GM23338 (cell line): ENCODE data around the gene FIGN. TPM values are rescaled to one million over a fixed set of nuclear protein-coding genes. Genes with fewer than 3 reads are reported as not detected.
A peak's percentile ranks its signal among the peaks of the same experiment; 100 is the strongest.

Experiments used
- ATAC-seq: fragments of 200-7000 bp; cut with Tn5 transposase; 3 replicates; pipeline ENCODE4 v1.9.1; 2020
- DNase-seq: peaks from one replicate; pipeline ENCODE4 v3.0.0-alpha.2; 2015; ENCODE audit warnings: low spot score
- H2AFZ ChIP-seq: fragments of 200-600 bp; sonication (generic); 2 replicates; pipeline ENCODE4 v1.8.0; 2016; ENCODE audit warnings: antibody characterized with exemption, mild to moderate bottlenecking, moderate library complexity
- H3F3A ChIP-seq: fragments of 200-600 bp; sonication (generic); replicated peaks from 2 replicates; pipeline ENCODE4 v1.8.0; 2017; ENCODE audit warnings: antibody characterized with exemption, mixed run types, low read depth
- H3K27ac ChIP-seq: fragments of 200-600 bp; sonication (generic); 2 replicates; pipeline ENCODE4 v1.6.1; 2016; ENCODE audit warnings: low read depth
- H3K27me3 ChIP-seq: fragments of 200-600 bp; sonication (generic); 2 replicates; pipeline ENCODE4 v1.8.0; 2016; ENCODE audit warnings: mild to moderate bottlenecking, mixed run types, moderate library complexity; ENCODE audit not compliant: insufficient read depth
- H3K36me3 ChIP-seq: fragments of 200-600 bp; sonication (generic); 2 replicates; pipeline ENCODE4 v1.8.0; 2016; ENCODE audit warnings: mild to moderate bottlenecking; ENCODE audit not compliant: insufficient read depth
- H3K4me1 ChIP-seq: fragments of 200-600 bp; sonication (generic); 2 replicates; pipeline ENCODE4 v1.8.0; 2016; ENCODE audit warnings: mild to moderate bottlenecking, moderate library complexity; ENCODE audit not compliant: insufficient read depth
- H3K4me2 ChIP-seq: fragments of 200-600 bp; sonication (generic); 2 replicates; pipeline ENCODE4 v1.7.1; 2017; ENCODE audit warnings: mixed run types
- H3K4me3 ChIP-seq: fragments of 200-600 bp; sonication (generic); 2 replicates; pipeline ENCODE4 v1.6.1; 2016; ENCODE audit warnings: mixed run types
- H3K79me2 ChIP-seq: fragments of 200-600 bp; sonication (generic); replicated peaks from 2 replicates; pipeline ENCODE4 v1.8.0; 2017; ENCODE audit warnings: mild to moderate bottlenecking; ENCODE audit not compliant: insufficient read depth
- H3K9me2 ChIP-seq: fragments of 200-600 bp; sonication (generic); 2 replicates; pipeline ENCODE4 v1.8.0; 2017; ENCODE audit not compliant: insufficient read depth
- H4K20me1 ChIP-seq: fragments of 200-600 bp; sonication (generic); replicated peaks from 2 replicates; pipeline ENCODE4 v1.8.0; 2017; ENCODE audit warnings: mild to moderate bottlenecking; ENCODE audit not compliant: insufficient read depth
- H3K27ac Mint-ChIP-seq: 2 replicates; pipeline ENCODE4 v1.8.0; 2020; ENCODE audit warnings: inconsistent platforms, mild to moderate bottlenecking, moderate library complexity, mixed read lengths
- H3K27me3 Mint-ChIP-seq: 3 replicates; pipeline ENCODE4 v1.8.0; 2022; ENCODE audit warnings: low read depth, mild to moderate bottlenecking, moderate library complexity, mixed read lengths, inconsistent platforms; ENCODE audit not compliant: insufficient read depth, poor library complexity
- H3K36me3 Mint-ChIP-seq: 3 replicates; pipeline ENCODE4 v1.8.0; 2021; ENCODE audit warnings: low read depth, mild to moderate bottlenecking, inconsistent platforms, moderate library complexity, mixed read lengths
- H3K4me1 Mint-ChIP-seq: 3 replicates; pipeline ENCODE4 v1.8.0; 2020; ENCODE audit warnings: mild to moderate bottlenecking, inconsistent platforms, mixed read lengths
- H3K4me3 Mint-ChIP-seq: 3 replicates; pipeline ENCODE4 v1.8.0; 2021; ENCODE audit warnings: moderate library complexity, mild to moderate bottlenecking, inconsistent platforms, mixed read lengths
- H3K9me3 Mint-ChIP-seq: 3 replicates; pipeline ENCODE4 v1.8.0; 2020; ENCODE audit warnings: moderate library complexity, mild to moderate bottlenecking, inconsistent platforms, mixed read lengths
- CREB1 ChIP-seq: fragments of 250-450 bp; sonication (Bioruptor Pico); IDR thresholded peaks from 2 replicates; pipeline ENCODE4 v1.5.0; 2020; ENCODE audit warnings: low read depth, mild to moderate bottlenecking, moderate library complexity
- CTCF ChIP-seq, 2 experiments: fragments of 200-600 bp in 1 of 2; sonication (generic) in 1 of 2; conservative IDR thresholded peaks; 2 replicates each; pipeline versions ENCODE4 v1.5.1 to v1.6.1; 2016 to 2017; ENCODE audit warnings: antibody characterized with exemption in 2 of 2, low read depth in 2 of 2, mild to moderate bottlenecking in 2 of 2, moderate library complexity in 1 of 2
- ETS1 ChIP-seq: IDR thresholded peaks from 2 replicates; pipeline ENCODE4 v1.6.1; 2016; ENCODE audit warnings: antibody characterized with exemption
- EZH2 ChIP-seq: fragments of 200-600 bp; sonication (generic); IDR thresholded peaks from one replicate; pipeline ENCODE4 v1.8.0; 2017; ENCODE audit warnings: antibody characterized with exemption, mild to moderate bottlenecking, low read depth; ENCODE audit not compliant: unreplicated experiment
- EZH2phosphoT487 ChIP-seq: fragments of 200-600 bp; sonication (generic); IDR thresholded peaks from one replicate; pipeline ENCODE4 v1.8.1; 2018; ENCODE audit warnings: antibody characterized with exemption; ENCODE audit not compliant: unreplicated experiment
- JUNB ChIP-seq: IDR thresholded peaks from one replicate; pipeline ENCODE4 v1.6.1; 2016; ENCODE audit warnings: antibody characterized with exemption; ENCODE audit not compliant: unreplicated experiment
- NANOG ChIP-seq: IDR thresholded peaks from 2 replicates; pipeline ENCODE4 v1.6.1; 2016; ENCODE audit warnings: antibody characterized with exemption, borderline replicate concordance
- POLR2AphosphoS5 ChIP-seq: IDR thresholded peaks from 2 replicates; pipeline ENCODE4 v1.6.1; 2016; ENCODE audit warnings: antibody characterized with exemption, low read depth
- REST ChIP-seq: IDR thresholded peaks from one replicate; pipeline ENCODE4 v1.6.1; 2018; ENCODE audit warnings: antibody characterized with exemption; ENCODE audit not compliant: unreplicated experiment
- STAT1 ChIP-seq: IDR thresholded peaks from one replicate; pipeline ENCODE4 v1.6.1; 2016; ENCODE audit warnings: antibody characterized with exemption; ENCODE audit not compliant: unreplicated experiment
- ZNF114 ChIP-seq: fragments of 250-450 bp; sonication (Bioruptor Pico); IDR thresholded peaks from 2 replicates; pipeline ENCODE4 v1.5.0; 2020; ENCODE audit warnings: mild to moderate bottlenecking, moderate library complexity
- ZNF331 ChIP-seq: fragments of 250-450 bp; sonication (Bioruptor Pico); IDR thresholded peaks from 2 replicates; pipeline ENCODE4 v1.5.0; 2020; ENCODE audit warnings: low read depth, mild to moderate bottlenecking, moderate library complexity
- ZNF462 ChIP-seq: fragments of 250-450 bp; sonication (Bioruptor Pico); IDR thresholded peaks from 2 replicates; pipeline ENCODE4 v1.5.0; 2020; ENCODE audit warnings: mild to moderate bottlenecking, moderate library complexity
- polyA plus RNA-seq: library from polyadenylated mRNA; unstranded; fragments of >200 nt; fragmentation: Nextera tagmentation; extraction: Ambion mirVana; gene quantifications from 2 replicates; pipeline ENCODE4 v1.2.1, GENCODE V29; 2016
- total RNA-seq: library from RNA; depleted of rRNA; stranded (reverse); fragments of >200 nt; shearing (Covaris generic); gene quantifications from 2 replicates; pipeline ENCODE4 v1.2.3, GENCODE V29; 2014

The FIGN gene
- total and polyA plus RNA-seq, 2 experiments from 2014 or later, result 17.2 to 23.6 TPM

GRCh38 chr2:163768881-163769695 is 33.3 kb upstream of the FIGN start:
- Mint-ChIP-seq H3K27ac (no peak overlapping the region), H3K9me3 (no peaks in the 10 kb centered on the region), H3K36me3 (no peaks in the 10 kb centered on the region), H3K27me3 (no peaks in the 10 kb centered on the region), H3K4me1 (no peaks in the 10 kb centered on the region), H3K4me3 (no peak overlapping the region)
- no peak for ATAC-seq
- DNase-seq, result no peak
- Histone ChIP-seq H3K4me2 (no peak overlapping the region), H2AFZ (peak overlapping the region; percentile 44; the same call in 1 of the 2 replicates), H3K4me3 (no peak overlapping the region), H3K36me3 (no peaks in the 10 kb centered on the region), H3K79me2 (no peaks in the 10 kb centered on the region), H3K4me1 (no peaks in the 10 kb centered on the region), H3F3A (no peaks in the 10 kb centered on the region), H3K9me2 (0 out of 2 replicates have a peak, but pooled peaks cover 3% of the 10 kb centered on the region), H3K27ac (no peak overlapping the region), H3K27me3 (no peaks in the 10 kb centered on the region), H4K20me1 (no peaks in the 10 kb centered on the region)
- no peak for TF ChIP-seq ZNF114 (CRISPR knock-in tag)
- no peak for TF ChIP-seq JUNB
- TF ChIP-seq POLR2AphosphoS5, result no peak
- no peak for TF ChIP-seq REST
- no peak for TF ChIP-seq EZH2
- no peak for TF ChIP-seq NANOG
- no peak for TF ChIP-seq CTCF (conservative IDR thresholded peaks at IDR 0.05; ENCODE audit: low read depth in 2 of 2)
- no peak for TF ChIP-seq ZNF462 (CRISPR knock-in tag)
- TF ChIP-seq STAT1, result no peak
- TF ChIP-seq CREB1 (CRISPR knock-in tag), result no peak
- no peak for TF ChIP-seq ETS1
- no peak for TF ChIP-seq EZH2phosphoT487
- TF ChIP-seq ZNF331, result no peak
